ENCODE results near the gene ACADSB. TPM values are rescaled to one million over a fixed set of nuclear protein-coding genes. Genes with fewer than 3 reads are reported as not detected.

The ACADSB gene
- total RNA-seq, 1 donor from 2014 or later, result 5.6 TPM

DNA sequence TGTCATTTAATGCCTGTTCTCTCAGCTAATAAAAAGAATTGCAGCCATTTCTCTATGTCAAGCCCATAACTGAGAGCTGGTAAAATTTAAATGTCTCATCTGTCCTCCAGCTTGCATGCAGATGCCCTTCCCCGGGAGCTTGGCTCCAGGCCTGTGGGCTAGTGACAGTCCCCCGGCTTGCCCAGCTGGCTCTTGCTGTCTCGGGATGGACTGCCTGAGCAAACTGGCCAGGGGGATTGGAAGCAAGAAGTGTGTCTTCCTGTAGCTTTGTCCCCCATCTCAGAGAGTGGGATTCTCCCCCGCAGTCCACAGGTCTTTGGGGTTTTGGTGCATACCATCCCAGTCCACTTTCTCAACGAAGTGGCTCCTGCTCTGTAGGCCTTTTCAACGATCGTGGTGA, 73.1 kb downstream of the ACADSB start:
- DNase-seq (ENCODE audit: low read depth), result no peak
- TF ChIP-seq CTCF (IDR thresholded peaks at IDR 0.05; ENCODE audit: insufficient read depth, low read length, poor library complexity, severe bottlenecking), result no peak
- Histone ChIP-seq H3K4me3 (ENCODE audit: low read depth, low read length) (no peak overlapping the region), H3K36me3 (ENCODE audit: control insufficient read depth, insufficient read depth, low read length) (no peaks in the 10 kb centered on the region), H3K27me3 (ENCODE audit: control insufficient read depth, insufficient read depth, low read length) (no peaks in the 10 kb centered on the region)

DNA sequence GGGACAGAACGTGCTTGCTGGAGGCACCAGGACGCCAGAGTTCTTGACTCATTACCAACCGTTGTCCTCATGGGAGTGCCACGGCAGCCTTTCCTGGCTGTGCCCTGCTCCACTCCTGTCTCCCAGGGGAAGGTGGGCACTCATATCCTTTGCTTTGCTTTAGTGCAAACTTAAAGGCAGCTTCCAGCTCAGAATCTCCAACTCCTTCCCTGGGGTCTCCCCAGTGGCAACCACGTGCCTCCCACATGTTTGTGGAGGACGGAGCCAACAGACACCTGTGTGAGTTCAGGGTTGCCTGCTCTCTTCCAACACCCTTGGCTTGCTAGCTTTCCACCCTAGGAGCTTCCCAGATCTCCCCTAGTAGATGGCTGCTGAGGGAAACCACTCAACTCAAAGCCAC, 75.0 kb downstream of the ACADSB start:
- Histone ChIP-seq H3K27me3 (ENCODE audit: control insufficient read depth, insufficient read depth, low read length) (no peaks in the 10 kb centered on the region), H3K36me3 (ENCODE audit: control insufficient read depth, insufficient read depth, low read length) (no peaks in the 10 kb centered on the region), H3K4me3 (ENCODE audit: low read depth, low read length) (no peak overlapping the region)
- no peak for TF ChIP-seq CTCF (IDR thresholded peaks at IDR 0.05; ENCODE audit: insufficient read depth, low read length, poor library complexity, severe bottlenecking)
- no peak for DNase-seq (ENCODE audit: low read depth)

GRCh38 chr10:123086281-123086680, 77.5 kb downstream of the ACADSB start:
- no peak overlapping the region for H3K4me3 ChIP-seq (ENCODE audit: low read depth, low read length)
- no peak for TF ChIP-seq CTCF (IDR thresholded peaks at IDR 0.05; ENCODE audit: insufficient read depth, low read length, poor library complexity, severe bottlenecking)
- no peaks in the 10 kb centered on the region for H3K27me3 ChIP-seq (ENCODE audit: control insufficient read depth, insufficient read depth, low read length)
- H3K36me3 ChIP-seq (ENCODE audit: control insufficient read depth, insufficient read depth, low read length), result no peaks in the 10 kb centered on the region
- DNase-seq (ENCODE audit: low read depth), result no peak

DNA sequence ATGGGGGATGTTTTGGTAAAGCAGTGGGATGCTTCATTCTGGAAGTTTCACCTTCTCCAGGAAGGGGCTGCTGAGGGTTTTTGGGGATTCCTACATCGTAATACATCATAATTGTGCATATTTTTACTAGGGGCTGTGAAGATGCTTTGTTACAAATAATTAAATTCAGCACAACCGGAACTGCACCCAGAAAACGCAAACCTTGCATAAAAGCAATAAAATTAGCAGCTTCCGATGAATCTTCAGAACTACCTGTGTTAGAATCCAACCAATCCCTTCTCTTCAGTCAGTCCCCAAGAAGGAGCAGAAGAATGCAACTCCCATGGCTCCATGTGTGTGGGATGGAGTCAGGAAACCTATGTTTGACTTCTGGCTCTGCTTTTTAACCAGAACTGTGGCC, 78.5 kb downstream of the ACADSB start:
- no peak for TF ChIP-seq CTCF (IDR thresholded peaks at IDR 0.05; ENCODE audit: insufficient read depth, low read length, poor library complexity, severe bottlenecking)
- H3K36me3 ChIP-seq (ENCODE audit: control insufficient read depth, insufficient read depth, low read length), result no peaks in the 10 kb centered on the region
- DNase-seq (ENCODE audit: low read depth), result no peak
- no peak overlapping the region for H3K4me3 ChIP-seq (ENCODE audit: low read depth, low read length)
- no peaks in the 10 kb centered on the region for H3K27me3 ChIP-seq (ENCODE audit: control insufficient read depth, insufficient read depth, low read length)

DNA sequence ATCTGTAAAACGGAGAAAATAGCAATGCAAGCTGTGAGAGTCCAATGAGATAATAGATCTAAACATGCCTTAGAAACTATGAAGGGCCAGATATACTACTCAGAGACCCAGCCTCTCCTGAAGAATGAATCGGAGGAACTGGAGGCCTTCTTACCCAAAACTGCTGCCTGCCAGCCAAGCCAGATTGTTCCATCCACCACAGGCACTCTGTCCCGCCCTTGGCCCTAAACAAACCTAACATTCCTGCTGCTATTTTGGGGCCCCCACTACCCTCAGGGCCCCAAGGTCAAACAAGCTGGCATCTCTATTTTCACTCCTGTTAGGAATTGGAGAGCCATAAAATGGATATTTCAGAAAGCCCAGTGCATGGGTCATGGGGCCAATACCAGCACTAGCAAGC, 79.0 kb downstream of the ACADSB start:
- DNase-seq (ENCODE audit: low read depth), result no peak
- no peaks in the 10 kb centered on the region for H3K36me3 ChIP-seq (ENCODE audit: control insufficient read depth, insufficient read depth, low read length)
- no peak for TF ChIP-seq CTCF (IDR thresholded peaks at IDR 0.05; ENCODE audit: insufficient read depth, low read length, poor library complexity, severe bottlenecking)
- no peak overlapping the region for H3K4me3 ChIP-seq (ENCODE audit: low read depth, low read length)
- no peaks in the 10 kb centered on the region for H3K27me3 ChIP-seq (ENCODE audit: control insufficient read depth, insufficient read depth, low read length)

- no peak overlapping the region for H3K4me3 ChIP-seq (ENCODE audit: low read depth, low read length)
- H3K27me3 ChIP-seq (ENCODE audit: control insufficient read depth, insufficient read depth, low read length), result no peaks in the 10 kb centered on the region
- DNase-seq (ENCODE audit: low read depth), result no peak
- no peaks in the 10 kb centered on the region for H3K36me3 ChIP-seq (ENCODE audit: control insufficient read depth, insufficient read depth, low read length)
- TF ChIP-seq CTCF (IDR thresholded peaks at IDR 0.05; ENCODE audit: insufficient read depth, low read length, poor library complexity, severe bottlenecking), result no peak
Measured at GRCh38 chr10:123092635-123093414, 84.0 kb downstream of the ACADSB start.
